ENCODE results near the gene STK32C. TPM values are rescaled to one million over a fixed set of nuclear protein-coding genes. Genes with fewer than 3 reads are reported as not detected.
"Not testable (repeated sequence)": the region's sequence is repeated elsewhere in the genome, so short reads cannot be mapped to it uniquely, and the experiment has no call there.

The STK32C gene
- total RNA-seq, 1 donor from 2014 or later, result 4.7 TPM

GRCh38 chr10:132353456-132354355 lies 46.0 kb upstream of the STK32C start:
- Histone ChIP-seq H3K27me3 (no peaks in the 10 kb centered on the region), H3K36me3 (peaks cover 0 to 6% of the 10 kb centered on the region in 2 donors), H3K4me1 (no peaks in the 10 kb centered on the region), H3K4me3 (no peak overlapping the region), H3K27ac (no peak overlapping the region), H3K9me3 (no peaks in the 10 kb centered on the region)
- intact Hi-C loops (cut with DNase I), result loop anchor here (5.0 kb wide), 1 partner anchor 131 kb away; no protein-coding TSS in a partner anchor
- TF ChIP-seq POLR2A (IDR thresholded peaks at IDR 0.05), result no peak
- TF ChIP-seq CTCF (IDR thresholded peaks at IDR 0.05), result no peak
- no peak for TF ChIP-seq POLR2AphosphoS5 (IDR thresholded peaks at IDR 0.05; ENCODE audit: insufficient read depth in 1 of 2, low read depth in 1 of 2)
- no peak for DNase-seq (ENCODE audit: extremely low spot score in 2 of 2)

- H3K27me3 ChIP-seq; H3K4me1 ChIP-seq; H3K9me3 ChIP-seq; DNase-seq (ENCODE audit: extremely low spot score in 2 of 2); H3K36me3 ChIP-seq; H3K4me3 ChIP-seq; H3K27ac ChIP-seq: not testable (repeated sequence)
- peak; percentile 57 to 83 (median 57) for TF ChIP-seq CTCF (IDR thresholded peaks at IDR 0.05)
- intact Hi-C loops (cut with DNase I), result loop anchor here (5.0 kb wide), 1 partner anchor 130 kb away; no protein-coding TSS in a partner anchor
These were observed 44.9 kb upstream of the STK32C start for GRCh38 chr10:132352462-132353308.

- no peak for DNase-seq (ENCODE audit: extremely low spot score in 2 of 2)
- Histone ChIP-seq H3K36me3 (peaks cover 0 to 6% of the 10 kb centered on the region in 2 donors), H3K27me3 (no peaks in the 10 kb centered on the region), H3K4me1 (no peaks in the 10 kb centered on the region), H3K9me3 (no peaks in the 10 kb centered on the region), H3K27ac (no peak overlapping the region), H3K4me3 (no peak overlapping the region)
- TF ChIP-seq POLR2A (IDR thresholded peaks at IDR 0.05) (no peak), CTCF (IDR thresholded peaks at IDR 0.05) (no peak), POLR2AphosphoS5 (IDR thresholded peaks at IDR 0.05; ENCODE audit: insufficient read depth in 1 of 2, low read depth in 1 of 2) (no peak)
- intact Hi-C loops (cut with DNase I), result loop anchor here (5.0 kb wide), 1 partner anchor 129 kb away; no protein-coding TSS in a partner anchor
These were observed 43.9 kb upstream of the STK32C start for GRCh38 chr10:132351611-132352010.

- intact Hi-C loops (cut with DNase I), result loop anchor here (5.0 kb wide), 1 partner anchor 129 kb away; no protein-coding TSS in a partner anchor
- no peak for TF ChIP-seq POLR2A (IDR thresholded peaks at IDR 0.05)
- Histone ChIP-seq H3K4me3 (no peak overlapping the region), H3K27me3 (no peaks in the 10 kb centered on the region), H3K27ac (no peak overlapping the region), H3K4me1 (no peaks in the 10 kb centered on the region), H3K36me3 (peaks cover 0 to 6% of the 10 kb centered on the region in 2 donors), H3K9me3 (no peaks in the 10 kb centered on the region)
- DNase-seq (ENCODE audit: extremely low spot score in 2 of 2), result no peak
These were observed 43.2 kb upstream of the STK32C start for GRCh38 chr10:132350946-132351345.

GRCh38 chr10:132350391-132350790 lies 42.6 kb upstream of the STK32C start:
- TF ChIP-seq POLR2A (IDR thresholded peaks at IDR 0.05) (no peak), POLR2AphosphoS5 (IDR thresholded peaks at IDR 0.05; ENCODE audit: insufficient read depth in 1 of 2, low read depth in 1 of 2) (no peak), CTCF (IDR thresholded peaks at IDR 0.05) (no peak)
- Histone ChIP-seq H3K36me3 (peaks cover 0 to 10% of the 10 kb centered on the region in 2 donors), H3K27ac (no peak overlapping the region), H3K27me3 (no peaks in the 10 kb centered on the region), H3K4me1 (no peaks in the 10 kb centered on the region), H3K4me3 (no peak overlapping the region), H3K9me3 (no peaks in the 10 kb centered on the region)
- intact Hi-C loops (cut with DNase I), result loop anchor here (5.0 kb wide), 1 partner anchor 128 kb away; no protein-coding TSS in a partner anchor
- DNase-seq (ENCODE audit: extremely low spot score in 2 of 2), result no peak
